CD4-positive, alpha-beta T cell (primary cell): Measurements from ENCODE around the gene SCRT2. TPM values are rescaled to one million over a fixed set of nuclear protein-coding genes. Genes with fewer than 3 reads are reported as not detected.

Experiments used
- ATAC-seq: fragments of 200-7000 bp; cut with Tn5 transposase; one replicate; pipeline ENCODE4 v1.10.0; 2022; ENCODE audit warnings: mild to moderate bottlenecking; ENCODE audit not compliant: poor library complexity
- CTCF ChIA-PET: fragments of 350-600 bp; sonication (Branson Sonifier 250); formaldehyde crosslinking; loops from one replicate; lab custom pipeline; 2021; ENCODE audit warnings: antibody characterized with exemption, inconsistent platforms; lab: Charles Lee
- POLR2A ChIA-PET: fragments of 350-600 bp; sonication (Branson Sonifier 250); formaldehyde crosslinking; loops from one replicate; lab custom pipeline; 2021; ENCODE audit warnings: antibody characterized with exemption, inconsistent platforms; lab: Charles Lee
- DNase-seq, 14 experiments: peaks; one replicate each; pipeline ENCODE4 v3.0.0-alpha.2; 2013 to 2020; ENCODE audit warnings: mixed read lengths in 2 of 14
- H3K27ac ChIP-seq, 2 donors: one replicate each; pipeline versions ENCODE4 v1.5.1 to v1.7.0; 2013; ENCODE audit warnings: low read length in 2 of 2, low read depth in 1 of 2, mild to moderate bottlenecking in 1 of 2
- H3K27me3 ChIP-seq, 2 experiments: 1 replicate in 1 of 2; 2 replicates in 1 of 2; pipeline versions ENCODE4 v1.6.1 to v1.7.0; 2013; ENCODE audit warnings: low read length in 2 of 2, control low read depth in 1 of 2, mild to moderate bottlenecking in 1 of 2, moderate library complexity in 1 of 2; ENCODE audit not compliant: insufficient read depth in 2 of 2, control insufficient read depth in 1 of 2
- H3K36me3 ChIP-seq: one replicate; pipeline ENCODE4 v1.6.1; 2013; ENCODE audit warnings: low read length, control low read depth; ENCODE audit not compliant: insufficient read depth
- H3K4me1 ChIP-seq: one replicate; pipeline ENCODE4 v1.6.1; 2013; ENCODE audit warnings: low read length, control low read depth; ENCODE audit not compliant: insufficient read depth
- H3K4me3 ChIP-seq: one replicate; pipeline ENCODE4 v1.5.1; 2013; ENCODE audit warnings: mild to moderate bottlenecking, low read length, moderate library complexity
- H3K9me3 ChIP-seq, 2 experiments: 1 replicate in 1 of 2; 2 replicates in 1 of 2; pipeline versions ENCODE4 v1.6.1 to v1.7.0; 2013; ENCODE audit warnings: low read length in 2 of 2, mild to moderate bottlenecking in 2 of 2, control low read depth in 1 of 2, moderate library complexity in 1 of 2; ENCODE audit not compliant: control insufficient read depth in 1 of 2, insufficient read depth in 1 of 2
- H3K27ac Mint-ChIP-seq: one replicate; pipeline ENCODE4 v1.8.0; 2020; ENCODE audit warnings: mixed read lengths
- H3K27me3 Mint-ChIP-seq: one replicate; pipeline ENCODE4 v1.8.0; 2021; ENCODE audit warnings: mixed read lengths
- H3K36me3 Mint-ChIP-seq: one replicate; pipeline ENCODE4 v1.8.0; 2021; ENCODE audit warnings: low read depth, mixed read lengths
- H3K4me1 Mint-ChIP-seq: one replicate; pipeline ENCODE4 v1.8.0; 2021; ENCODE audit warnings: low read depth, mixed read lengths
- H3K4me3 Mint-ChIP-seq: one replicate; pipeline ENCODE4 v1.8.0; 2020; ENCODE audit warnings: mild to moderate bottlenecking, mixed read lengths
- H3K9me3 Mint-ChIP-seq: one replicate; pipeline ENCODE4 v1.8.0; 2020; ENCODE audit warnings: mixed read lengths
- CTCF ChIP-seq: fragments of 200-600 bp; IDR thresholded peaks from one replicate; pipeline ENCODE4 v1.8.0; 2022; ENCODE audit warnings: antibody characterized with exemption, mild to moderate bottlenecking
- intact Hi-C, 2 experiments: fragments of 100-400 bp; cut with DNase I in 1 of 2; cut with micrococcal nuclease in 1 of 2; formaldehyde crosslinking; loops; one replicate each; pipeline versions ENCODE4 v1.15.1 to v1.9.0; 2023 to 2025; cut with DNase I, micrococcal nuclease
- total RNA-seq, 174 experiments: library from RNA in 2 of 174; stranded (reverse) in 2 of 174; gene quantifications; one replicate each; pipeline ENCODE4 v1.2.3 and lab custom pipeline; 2021 to 2026

The SCRT2 gene
- total RNA-seq, 2 experiments from 2014 or later: not detected

DNA sequence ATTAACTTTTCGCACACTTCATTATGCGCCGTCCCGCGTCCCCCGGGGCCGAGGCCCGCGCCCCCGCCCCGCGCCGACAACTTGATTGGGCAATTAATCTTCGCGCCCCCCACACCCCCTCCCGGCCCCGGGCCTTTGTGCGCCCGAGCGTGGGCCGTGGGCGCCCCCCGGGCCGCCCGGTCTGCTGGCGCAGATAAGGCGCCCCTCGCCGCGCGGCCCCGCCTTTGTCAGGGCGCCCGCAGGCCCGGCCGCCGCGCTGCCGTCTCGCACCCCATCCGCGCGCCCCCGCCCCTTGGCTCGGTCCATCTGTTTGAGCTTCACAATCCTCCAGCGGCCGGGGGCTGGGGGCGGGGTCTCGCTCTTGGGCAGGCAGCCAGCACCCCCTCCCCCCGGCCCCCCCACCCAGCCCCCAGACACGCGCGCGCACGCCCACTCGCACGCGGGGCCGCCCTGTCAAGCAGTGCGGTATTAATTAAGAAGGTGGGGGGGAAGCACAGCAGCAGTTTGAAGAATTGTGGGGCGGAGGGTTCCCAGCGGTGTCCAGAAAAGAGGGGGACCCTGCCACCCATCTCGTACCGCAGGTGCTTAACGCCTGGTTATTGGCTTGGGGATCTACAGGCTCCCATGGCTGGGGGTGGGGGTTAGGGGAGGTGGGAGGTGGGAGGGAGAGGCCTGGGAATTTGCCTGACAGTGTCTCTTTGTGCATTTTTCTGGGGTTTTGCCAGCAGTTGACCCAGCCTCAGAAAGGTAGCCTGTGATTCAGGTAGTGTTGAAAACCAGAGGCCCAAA lies 34.6 kb upstream of the SCRT2 start:
- Mint-ChIP-seq H3K9me3 (peaks cover 4% of the 10 kb centered on the region), H3K36me3 (no peaks in the 10 kb centered on the region), H3K4me1 (peaks cover 3% of the 10 kb centered on the region), H3K27me3 (peaks cover 58% of the 10 kb centered on the region), H3K27ac (no peak overlapping the region), H3K4me3 (no peak overlapping the region)
- H3K4me1 ChIP-seq: no peaks in the 10 kb centered on the region
- ChIA-PET POLR2A (no interaction called here), CTCF (no interaction called here)
- peaks cover 15 to 21% of the 10 kb centered on the region in 2 experiments for H3K27me3 ChIP-seq
- TF ChIP-seq CTCF: no peak
- H3K9me3 ChIP-seq: peaks cover 5 to 9% of the 10 kb centered on the region in 2 experiments
- H3K36me3 ChIP-seq: no peaks in the 10 kb centered on the region
- DNase-seq: no peak
- H3K27ac ChIP-seq: no peak overlapping the region
- no peak overlapping the region for H3K4me3 ChIP-seq
- intact Hi-C loops: no loop called here
- no peak for ATAC-seq

GRCh38 chr20:709423-709822 lies 33.8 kb upstream of the SCRT2 start:
- no peak overlapping the region for H3K27ac Mint-ChIP-seq
- H3K9me3 Mint-ChIP-seq: peaks cover 4% of the 10 kb centered on the region
- H3K36me3 Mint-ChIP-seq: no peaks in the 10 kb centered on the region
- POLR2A ChIA-PET: no interaction called here
- H3K4me3 ChIP-seq: no peak overlapping the region
- H3K36me3 ChIP-seq: no peaks in the 10 kb centered on the region
- H3K27me3 ChIP-seq: peaks cover 15 to 21% of the 10 kb centered on the region in 2 experiments
- peaks cover 58% of the 10 kb centered on the region for H3K27me3 Mint-ChIP-seq
- no peak overlapping the region for H3K4me3 Mint-ChIP-seq
- peaks cover 5 to 9% of the 10 kb centered on the region in 2 experiments for H3K9me3 ChIP-seq
- intact Hi-C loops: no loop called here
- CTCF ChIA-PET: no interaction called here
- DNase-seq: no peak
- no peaks in the 10 kb centered on the region for H3K4me1 ChIP-seq
- no peak for TF ChIP-seq CTCF
- H3K27ac ChIP-seq: no peak overlapping the region
- ATAC-seq: no peak
- peaks cover 3% of the 10 kb centered on the region for H3K4me1 Mint-ChIP-seq

DNA sequence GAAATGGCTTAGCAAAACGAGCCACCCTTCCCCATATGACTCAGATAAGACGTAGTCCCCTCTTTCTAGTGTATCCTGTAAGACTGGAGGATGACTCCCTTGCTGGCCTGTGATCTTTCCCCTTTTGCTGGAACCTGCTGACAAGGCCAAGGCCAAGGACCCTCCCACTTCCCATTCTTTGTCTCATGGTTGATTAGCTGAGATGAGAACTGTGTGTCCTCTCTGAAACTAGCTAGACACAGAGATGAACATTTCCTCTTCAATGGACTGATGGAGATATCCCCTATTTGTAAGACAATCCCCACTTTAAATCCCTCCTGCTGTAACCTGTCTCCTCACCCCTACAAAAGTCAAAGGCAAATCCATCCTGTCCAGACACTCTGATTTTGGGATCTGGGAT lies 33.4 kb upstream of the SCRT2 start:
- Mint-ChIP-seq H3K36me3 (no peaks in the 10 kb centered on the region), H3K4me1 (peaks cover 3% of the 10 kb centered on the region), H3K27ac (no peak overlapping the region), H3K4me3 (no peak overlapping the region), H3K9me3 (peaks cover 4% of the 10 kb centered on the region), H3K27me3 (peaks cover 58% of the 10 kb centered on the region)
- no peaks in the 10 kb centered on the region for H3K36me3 ChIP-seq
- H3K9me3 ChIP-seq: peaks cover 5 to 9% of the 10 kb centered on the region in 2 experiments
- POLR2A ChIA-PET: no interaction called here
- intact Hi-C loops: no loop called here
- ATAC-seq (no peak), DNase-seq (no peak)
- no peak for TF ChIP-seq CTCF
- H3K27ac ChIP-seq: no peak overlapping the region
- H3K4me3 ChIP-seq: no peak overlapping the region
- CTCF ChIA-PET: no interaction called here
- peaks cover 15 to 21% of the 10 kb centered on the region in 2 experiments for H3K27me3 ChIP-seq
- H3K4me1 ChIP-seq: no peaks in the 10 kb centered on the region
